ENCODE measurements around the gene PLD1. TPM values are rescaled to one million over a fixed set of nuclear protein-coding genes. Genes with fewer than 3 reads are reported as not detected.

PLD1 gene
- total and polyA plus RNA-seq, 10 of the 15 experiments (the other 5 are each of a cell fraction or from before 2014, with no cell fraction given): 2.9 to 108 (median 3.6) TPM

- 55% methylated on average over 7 of the region's 7 CpGs for WGBS (ENCODE audit: insufficient coverage, insufficient replicate concordance, low lambda C conversion rate, missing lambda C conversion rate)
- H3K9me3 ChIP-seq (replicated peaks; ENCODE audit: control insufficient read depth, insufficient read depth, low read length): no peaks in the 10 kb centered on the region
- no peak overlapping the region for H3K4me2 ChIP-seq (ENCODE audit: control insufficient read depth, insufficient read depth)
- no peak for FAIRE-seq
- intact Hi-C loops (cut with micrococcal nuclease; ENCODE audit: unreplicated experiment) (no loop called here), in situ Hi-C loops (cut with MboI) (no loop called here)
- RAD21 ChIA-PET (ENCODE audit: unreplicated experiment): interaction anchor here (0.6 to 18.8 kb wide), 8 partner anchors 10 to 56 kb away, joined by 3 to 333 read pairs (median 8); partner anchors contain the start of gene PLD1
- CTCF ChIA-PET: interaction anchor here (0.9 to 9.4 kb wide), 12 partner anchors 7 to 164 kb away, joined by 3 to 274 read pairs (median 6); no protein-coding TSS in a partner anchor
- H2AFZ ChIP-seq (ENCODE audit: control insufficient read depth, low read depth, low read length): no peak overlapping the region
- no peak for DNase-seq (ENCODE audit: low read depth, low spot score)
- BruUV-seq (replicated peaks): no TSS peak
- SMC1A ChIA-PET (ENCODE audit: uncharacterized antibody, unreplicated experiment): interaction anchor here (0.7 to 10.7 kb wide), 19 partner anchors 8 to 163 kb away, joined by 3 to 187 read pairs (median 4); no protein-coding TSS in a partner anchor
- H3K4me1 ChIP-seq (ENCODE audit: control insufficient read depth, insufficient read depth, low read length): no peaks in the 10 kb centered on the region
- POLR2A ChIA-PET: interaction anchor here (0.5 to 3.1 kb wide), 6 partner anchors 8 to 53 kb away, joined by 3 to 13 read pairs (median 3); no protein-coding TSS in a partner anchor
- H3K27me3 ChIP-seq (replicated peaks in 1 of 2; ENCODE audit: control insufficient read depth in 2 of 2, insufficient read depth in 2 of 2, low read length in 1 of 2): no peaks in the 10 kb centered on the region
- no peaks in the 10 kb centered on the region; the same call in 1 of the 2 replicates for H4K20me1 ChIP-seq (ENCODE audit: control insufficient read depth, insufficient read depth)
- no peaks in the 10 kb centered on the region; the same call in 1 of the 2 replicates for H3K79me2 ChIP-seq (ENCODE audit: control insufficient read depth, insufficient read depth, low read length)
- no peak overlapping the region for H3K9ac ChIP-seq (ENCODE audit: control insufficient read depth, insufficient read depth, low read length)
- H3K27ac ChIP-seq (ENCODE audit: control insufficient read depth, insufficient read depth): no peak overlapping the region
- ATAC-seq: 0 out of 3 replicates have a peak, but pooled peaks have one; percentile 13
- no peaks in the 10 kb centered on the region for H3K36me3 ChIP-seq (ENCODE audit: control insufficient read depth in 2 of 2, insufficient read depth in 2 of 2, low read length in 1 of 2)
- TF ChIP-seq HDGF (IDR thresholded peaks at IDR 0.05) (0 out of 2 replicates have a peak, but pooled peaks have one; percentile 39), YBX1 (IDR thresholded peaks at IDR 0.05) (no peak), MLLT1 (IDR thresholded peaks at IDR 0.05) (0 out of 2 replicates have a peak, but pooled peaks have one; percentile 15), IKZF1 (conservative IDR thresholded peaks at IDR 0.05) (0 out of 2 replicates have a peak, but pooled peaks have one; percentile 29), RCOR1 (conservative IDR thresholded peaks at IDR 0.05; ENCODE audit: low read depth, low read length) (no peak), WRNIP1 (IDR thresholded peaks at IDR 0.05; ENCODE audit: borderline replicate concordance, low read depth, low read length) (0 out of 2 replicates have a peak, but pooled peaks have one; percentile 46)
- no peak overlapping the region for H3K4me3 ChIP-seq
Observed at GRCh38 chr3:171776839-171777583, 33.3 kb downstream of the PLD1 start.

All from GM12878 (cell line).